Smooth muscle cell (in vitro differentiated cells): ENCODE data around the gene LGR6. TPM values are rescaled to one million over a fixed set of nuclear protein-coding genes. Genes with fewer than 3 reads are reported as not detected.
A peak's percentile ranks its signal among the peaks of the same experiment; 100 is the strongest.

Experiments
- DNase-seq: peaks from one replicate; lab custom pipeline; 2025; ENCODE audit not compliant: unreplicated experiment; lab: John Stamatoyannopoulos, UW
- H2AFZ ChIP-seq: fragments of 200-600 bp; sonication (generic); 2 replicates; pipeline ENCODE4 v1.6.0; 2016; ENCODE audit warnings: antibody characterized with exemption, low read depth, mild to moderate bottlenecking
- H3F3A ChIP-seq: fragments of 200-600 bp; sonication (generic); 2 replicates; pipeline ENCODE4 v1.6.0; 2017; ENCODE audit warnings: antibody characterized with exemption, low read depth
- H3K27ac ChIP-seq: fragments of 200-600 bp; sonication (generic); 2 replicates; pipeline ENCODE4 v1.5.1; 2016; ENCODE audit warnings: low read depth, mild to moderate bottlenecking
- H3K27me3 ChIP-seq: fragments of 200-600 bp; sonication (generic); 2 replicates; pipeline ENCODE4 v1.6.1; 2016; ENCODE audit warnings: low read depth, mild to moderate bottlenecking
- H3K36me3 ChIP-seq: fragments of 200-600 bp; sonication (generic); 2 replicates; pipeline ENCODE4 v1.5.1; 2016; ENCODE audit warnings: low read depth
- H3K4me1 ChIP-seq: fragments of 200-600 bp; sonication (generic); 2 replicates; pipeline ENCODE4 v1.5.1; 2016; ENCODE audit warnings: low read depth
- H3K4me2 ChIP-seq: fragments of 200-600 bp; sonication (generic); 2 replicates; pipeline ENCODE4 v1.6.0; 2016; ENCODE audit warnings: mild to moderate bottlenecking
- H3K4me3 ChIP-seq: fragments of 200-600 bp; sonication (generic); 2 replicates; pipeline ENCODE4 v1.5.1; 2016; ENCODE audit warnings: mild to moderate bottlenecking
- H3K79me2 ChIP-seq: fragments of 200-600 bp; sonication (generic); 2 replicates; pipeline ENCODE4 v1.6.0; 2016; ENCODE audit warnings: low read depth, mild to moderate bottlenecking
- H3K9ac ChIP-seq: fragments of 200-600 bp; sonication (generic); 2 replicates; pipeline ENCODE4 v1.6.0; 2016; ENCODE audit warnings: low read depth
- H3K9me3 ChIP-seq: fragments of 200-600 bp; sonication (generic); replicated peaks from 2 replicates; pipeline ENCODE4 v1.5.1; 2016; ENCODE audit warnings: low read depth
- H4K20me1 ChIP-seq: fragments of 200-600 bp; sonication (generic); 2 replicates; pipeline ENCODE4 v1.6.0; 2016; ENCODE audit warnings: low read depth
- CTCF ChIP-seq: fragments of 200-600 bp; sonication (generic); IDR thresholded peaks from 2 replicates; pipeline ENCODE4 v1.5.1; 2017; ENCODE audit warnings: borderline replicate concordance, mild to moderate bottlenecking, antibody characterized with exemption; ENCODE audit not compliant: insufficient read depth, poor library complexity, severe bottlenecking
- WGBS: methylation state at CpG from one replicate; pipeline ENCODE4 v1.1.7; 2016; ENCODE audit warnings: low lambda C conversion rate; 5-methylcytosine and 5-hydroxymethylcytosine counted together
- polyA plus RNA-seq: library from polyadenylated mRNA; unstranded; fragments of >200 nt; fragmentation: Nextera tagmentation; extraction: Ambion mirVana; gene quantifications from 2 replicates; pipeline ENCODE4 v1.2.1, GENCODE V29; 2016
- total RNA-seq: library from RNA; depleted of rRNA; stranded (reverse); fragments of >200 nt; gene quantifications from 2 replicates; pipeline ENCODE4 v1.2.3, GENCODE V29; 2014

Gene LGR6
- total and polyA plus RNA-seq, 2 experiments from 2014 or later, result 1.8 to 2.9 TPM

GRCh38 chr1:202285908-202286307, 92.3 kb downstream of the LGR6 start:
- Histone ChIP-seq H3K27ac (no peak overlapping the region), H3K4me1 (peaks cover 9% of the 10 kb centered on the region), H3K4me3 (no peak overlapping the region), H3F3A (no peaks in the 10 kb centered on the region), H3K9ac (no peak overlapping the region), H3K79me2 (no peaks in the 10 kb centered on the region), H3K27me3 (no peaks in the 10 kb centered on the region), H3K4me2 (no peak overlapping the region), H4K20me1 (no peaks in the 10 kb centered on the region), H2AFZ (no peak overlapping the region), H3K36me3 (no peaks in the 10 kb centered on the region), H3K9me3 (no peaks in the 10 kb centered on the region)
- DNase-seq, result no peak
- WGBS, result 96% methylated on average over 3 of the region's 3 CpGs
- TF ChIP-seq CTCF, result no peak

GRCh38 chr1:202286622-202287097, 93.1 kb downstream of the LGR6 start:
- H3K9ac ChIP-seq, result no peak overlapping the region
- no peaks in the 10 kb centered on the region for H3K9me3 ChIP-seq
- no peaks in the 10 kb centered on the region for H3F3A ChIP-seq
- H3K4me3 ChIP-seq, result no peak overlapping the region
- H4K20me1 ChIP-seq, result no peaks in the 10 kb centered on the region
- H3K36me3 ChIP-seq, result no peaks in the 10 kb centered on the region
- peak overlapping the region; percentile 1 for H3K27ac ChIP-seq
- no peaks in the 10 kb centered on the region for H3K27me3 ChIP-seq
- no peak for TF ChIP-seq CTCF
- DNase-seq, result peak; percentile 9
- 18% methylated on average over 6 of the region's 6 CpGs for WGBS
- H2AFZ ChIP-seq, result no peak overlapping the region
- peak overlapping the region; percentile 7 for H3K4me2 ChIP-seq
- H3K4me1 ChIP-seq, result peaks cover 5% of the 10 kb centered on the region
- H3K79me2 ChIP-seq, result no peaks in the 10 kb centered on the region

GRCh38 chr1:202287196-202287595, 93.6 kb downstream of the LGR6 start:
- no peaks in the 10 kb centered on the region for H3K36me3 ChIP-seq
- no peaks in the 10 kb centered on the region for H3F3A ChIP-seq
- H3K4me3 ChIP-seq, result no peak overlapping the region
- no peaks in the 10 kb centered on the region for H3K27me3 ChIP-seq
- H3K9me3 ChIP-seq, result no peaks in the 10 kb centered on the region
- H3K9ac ChIP-seq, result no peak overlapping the region
- no peak for TF ChIP-seq CTCF
- no peaks in the 10 kb centered on the region for H3K79me2 ChIP-seq
- 68% methylated on average over 1 of the region's 1 CpG for WGBS
- no peak overlapping the region for H2AFZ ChIP-seq
- no peaks in the 10 kb centered on the region for H4K20me1 ChIP-seq
- H3K4me1 ChIP-seq, result peaks cover under 1% of the 10 kb centered on the region
- peak overlapping the region; percentile 1 for H3K27ac ChIP-seq
- H3K4me2 ChIP-seq, result peak overlapping the region; percentile 7
- DNase-seq, result no peak

- no peaks in the 10 kb centered on the region for H3K79me2 ChIP-seq
- no peak overlapping the region for H3K27ac ChIP-seq
- TF ChIP-seq CTCF, result no peak
- no peaks in the 10 kb centered on the region for H3F3A ChIP-seq
- H3K4me3 ChIP-seq, result no peak overlapping the region
- no peak for DNase-seq
- H3K36me3 ChIP-seq, result no peaks in the 10 kb centered on the region
- no peaks in the 10 kb centered on the region for H3K4me1 ChIP-seq
- no peaks in the 10 kb centered on the region for H3K27me3 ChIP-seq
- H3K9me3 ChIP-seq, result no peaks in the 10 kb centered on the region
- H4K20me1 ChIP-seq, result no peaks in the 10 kb centered on the region
- WGBS, result 84% methylated on average over 3 of the region's 3 CpGs
- no peak overlapping the region for H3K9ac ChIP-seq
- H3K4me2 ChIP-seq, result no peak overlapping the region
- H2AFZ ChIP-seq, result no peak overlapping the region
These were observed 94.6 kb downstream of the LGR6 start for GRCh38 chr1:202288177-202288576.
